ENCODE results near the gene KHDC3L.
A peak's percentile ranks its signal among the peaks of the same experiment; 100 is the strongest.

Gene KHDC3L, protein sequence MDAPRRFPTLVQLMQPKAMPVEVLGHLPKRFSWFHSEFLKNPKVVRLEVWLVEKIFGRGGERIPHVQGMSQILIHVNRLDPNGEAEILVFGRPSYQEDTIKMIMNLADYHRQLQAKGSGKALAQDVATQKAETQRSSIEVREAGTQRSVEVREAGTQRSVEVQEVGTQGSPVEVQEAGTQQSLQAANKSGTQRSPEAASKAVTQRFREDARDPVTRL

DNA sequence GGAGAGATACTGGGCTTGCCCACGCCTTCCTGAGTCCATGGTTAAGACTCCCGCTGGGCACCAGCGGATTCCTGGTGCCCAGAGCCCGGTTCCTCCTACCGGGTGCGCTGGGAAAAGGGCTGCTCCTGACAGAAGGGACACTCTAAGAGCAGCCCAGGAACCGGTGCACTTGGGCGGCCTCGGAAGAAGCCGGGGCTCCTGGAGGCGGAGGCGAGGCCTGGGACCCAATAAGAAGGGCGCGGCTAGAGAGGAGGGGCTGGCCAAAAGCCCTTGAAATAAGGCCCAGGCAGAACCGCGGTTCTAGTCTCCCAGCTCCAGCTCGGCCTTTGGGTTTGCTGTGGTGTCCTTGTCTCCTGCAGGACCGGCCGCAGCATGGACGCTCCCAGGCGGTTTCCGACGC is at the start of gene KHDC3L:
Gene KHDC3L (plus strand): TSS at position 301 of the 400 bp plus-strand sequence. CDS start 72 bp downstream, at position 373.
- FAIRE-seq (no peak), DNase-seq (ENCODE audit: low spot score) (no peak)

- FAIRE-seq (no peak), DNase-seq (ENCODE audit: low spot score) (no peak)
These were observed 47.6 kb upstream of the KHDC3L start for GRCh38 chr6:73314577-73315492.

DNA sequence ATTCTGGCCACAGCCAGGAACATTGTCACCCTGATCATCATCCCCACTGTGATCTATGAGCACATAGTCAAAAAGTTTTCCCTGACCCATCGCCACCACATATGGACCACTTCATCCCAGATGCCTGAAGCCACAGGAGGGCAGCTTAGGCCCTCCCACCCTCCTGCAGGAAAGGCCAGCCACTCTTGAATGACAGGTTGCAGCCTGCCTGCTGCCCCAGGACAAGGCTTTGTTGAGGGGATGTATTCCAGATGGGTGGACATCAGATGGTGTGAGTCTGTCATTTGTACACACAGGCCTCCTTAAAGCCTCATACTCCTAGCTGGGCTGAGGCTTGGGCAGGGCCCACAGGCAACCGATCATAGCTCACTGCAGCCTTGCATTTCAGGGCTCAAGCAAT is 39.1 kb upstream of the KHDC3L start:
- DNase-seq (ENCODE audit: low spot score): no peak
- FAIRE-seq: no peak

DNA sequence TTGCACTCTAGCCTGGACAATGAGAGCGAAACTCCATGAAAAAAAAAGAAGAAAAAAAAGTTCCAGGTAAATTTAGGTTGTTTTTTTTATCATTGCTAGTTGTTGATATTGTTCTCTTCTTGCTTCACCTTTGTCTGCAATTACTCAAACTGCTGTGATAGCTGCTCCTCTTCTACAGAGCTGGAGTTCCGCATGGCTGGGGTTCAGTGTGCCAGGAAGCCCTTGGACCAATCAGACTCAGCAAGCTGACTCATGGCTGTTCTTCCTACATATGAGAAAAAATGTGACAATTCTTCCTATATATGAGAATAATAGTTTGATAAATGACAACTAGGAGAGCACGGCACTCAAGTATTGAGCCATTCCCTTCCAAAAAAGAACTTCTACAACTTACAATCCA is 36.8 kb upstream of the KHDC3L start:
- DNase-seq (ENCODE audit: low spot score): peak; percentile 13
- FAIRE-seq: no peak

DNA sequence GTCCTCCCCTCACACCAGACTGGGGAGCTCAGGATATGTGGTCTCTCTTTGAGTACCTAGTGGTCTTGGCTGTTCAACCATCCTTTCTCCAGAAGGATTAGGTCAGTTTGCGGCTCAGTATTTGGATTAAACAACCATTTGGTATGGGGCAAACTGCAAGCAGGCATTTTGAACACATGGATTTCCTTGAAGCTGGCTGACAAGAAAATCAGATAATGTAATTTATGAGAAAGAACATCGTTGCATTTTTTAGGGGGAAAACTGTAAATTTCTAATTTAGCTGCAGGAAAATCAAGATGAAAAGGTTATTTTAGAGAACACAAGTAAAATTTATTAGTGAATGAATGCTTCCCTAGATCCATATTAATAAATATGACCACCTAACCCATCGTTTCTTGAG is 33.7 kb upstream of the KHDC3L start:
- FAIRE-seq: no peak
- no peak for DNase-seq (ENCODE audit: low spot score)

DNA sequence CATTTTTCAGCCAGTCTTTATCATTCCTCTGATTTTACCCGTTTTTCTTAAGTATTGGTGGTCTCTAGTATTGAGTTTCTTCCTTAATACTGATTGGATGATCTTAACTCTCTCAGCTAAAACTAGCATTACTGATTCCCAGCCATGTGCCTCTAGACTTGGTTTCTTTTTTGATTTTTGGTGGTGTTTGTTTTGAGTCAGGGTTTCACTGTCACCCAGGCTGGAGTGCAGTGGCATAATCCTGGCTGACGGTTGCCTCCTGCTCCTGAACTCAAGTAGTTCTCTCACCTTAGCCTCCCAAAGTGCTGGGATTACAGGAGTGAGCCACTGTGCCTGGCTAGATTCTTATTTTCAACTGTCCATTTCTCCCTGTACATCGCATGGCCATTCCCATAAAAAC is 33.3 kb upstream of the KHDC3L start:
- FAIRE-seq (no peak), DNase-seq (ENCODE audit: low spot score) (no peak)

- no peak for DNase-seq (ENCODE audit: low spot score)
These were observed 23.1 kb upstream of the KHDC3L start for GRCh38 chr6:73339340-73339739.

GRCh38 chr6:73340048-73340447 is 22.4 kb upstream of the KHDC3L start:
- DNase-seq (ENCODE audit: low spot score) (no peak), FAIRE-seq (no peak)

More at GRCh38 chr6:73339340-73339739, 23.1 kb upstream of the KHDC3L start:
- FAIRE-seq: no peak

- FAIRE-seq (no peak), DNase-seq (ENCODE audit: low spot score) (no peak)
These were observed 21.1 kb upstream of the KHDC3L start for GRCh38 chr6:73341335-73341734.

- FAIRE-seq (no peak), DNase-seq (ENCODE audit: low spot score) (no peak)
These were observed 20.3 kb upstream of the KHDC3L start for GRCh38 chr6:73342174-73342573.

- FAIRE-seq: no peak
- no peak for DNase-seq (ENCODE audit: low spot score)
These were observed 19.3 kb upstream of the KHDC3L start for GRCh38 chr6:73343164-73343563.

DNA sequence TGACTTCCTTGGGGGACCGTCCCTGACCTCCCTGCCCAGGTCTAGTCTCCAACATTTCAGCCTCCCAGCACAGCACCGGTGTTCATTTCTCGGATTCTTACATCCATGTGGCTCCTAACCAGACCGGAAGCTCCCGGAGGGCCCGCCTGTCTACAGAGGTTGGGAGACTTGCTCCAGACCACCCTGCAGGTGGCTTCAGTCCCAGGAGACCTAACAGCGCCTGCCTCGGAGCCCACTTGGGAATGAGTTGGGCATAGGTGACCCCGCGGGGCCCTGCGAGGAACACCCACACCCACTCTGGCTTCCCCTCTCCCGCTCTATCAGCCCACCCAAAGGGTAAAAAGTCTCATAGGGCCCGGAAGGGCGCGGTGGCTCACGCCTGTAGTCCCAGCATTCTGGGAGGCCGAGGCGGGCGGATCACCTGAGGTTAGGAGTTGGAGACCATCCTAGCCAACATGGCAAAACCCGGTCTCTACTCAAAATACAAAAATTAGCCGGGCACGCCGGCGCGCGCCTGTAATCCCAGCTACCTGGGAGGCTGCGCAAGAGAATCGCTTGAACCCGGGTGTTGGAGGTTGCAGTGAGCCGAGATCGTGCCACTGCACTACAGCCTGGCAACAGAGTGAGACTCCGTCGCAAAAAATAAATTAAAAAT is 13.8 kb upstream of the KHDC3L start:
- DNase-seq (ENCODE audit: low spot score): no peak
- FAIRE-seq: no peak

GRCh38 chr6:73349311-73349710 is 13.1 kb upstream of the KHDC3L start:
- no peak for FAIRE-seq
- no peak for DNase-seq (ENCODE audit: low spot score)

GRCh38 chr6:73353636-73354593 is 8.5 kb upstream of the KHDC3L start, which contains the start of gene DPPA5:
TSS of gene DPPA5 (minus strand) at chr6:73354276. CDS start at chr6:73354225, 51 bp downstream.
- FAIRE-seq (no peak), DNase-seq (ENCODE audit: low spot score) (no peak)

- no peak for DNase-seq (ENCODE audit: low spot score)
- FAIRE-seq: no peak
These were observed 545 bp downstream of the KHDC3L start for GRCh38 chr6:73362869-73363536.

- DNase-seq (ENCODE audit: low spot score): no peak
- FAIRE-seq: no peak
These were observed 1.0 kb downstream of the KHDC3L start for GRCh38 chr6:73363537-73363875.

DNA sequence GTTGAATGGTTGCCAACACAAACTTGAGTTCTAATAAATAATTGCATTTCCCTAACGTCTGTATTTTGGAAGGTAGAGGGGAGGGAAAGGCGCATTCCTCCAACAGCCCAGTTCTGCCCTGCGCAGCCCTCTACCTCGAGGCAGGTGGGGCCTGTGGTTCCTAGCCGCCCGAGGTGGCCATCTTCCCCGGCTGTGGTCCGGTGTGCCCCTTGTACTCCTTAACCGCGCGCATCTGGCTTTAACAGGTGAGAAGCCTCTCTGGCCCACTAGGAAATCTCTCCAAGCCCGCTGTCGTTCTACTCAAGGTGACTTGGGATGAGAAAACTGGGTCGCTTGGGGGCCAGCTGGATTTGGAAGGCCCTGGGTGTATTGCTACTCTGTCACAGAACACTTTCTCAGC is 1.7 kb downstream of the KHDC3L start:
- FAIRE-seq: no peak

DNA sequence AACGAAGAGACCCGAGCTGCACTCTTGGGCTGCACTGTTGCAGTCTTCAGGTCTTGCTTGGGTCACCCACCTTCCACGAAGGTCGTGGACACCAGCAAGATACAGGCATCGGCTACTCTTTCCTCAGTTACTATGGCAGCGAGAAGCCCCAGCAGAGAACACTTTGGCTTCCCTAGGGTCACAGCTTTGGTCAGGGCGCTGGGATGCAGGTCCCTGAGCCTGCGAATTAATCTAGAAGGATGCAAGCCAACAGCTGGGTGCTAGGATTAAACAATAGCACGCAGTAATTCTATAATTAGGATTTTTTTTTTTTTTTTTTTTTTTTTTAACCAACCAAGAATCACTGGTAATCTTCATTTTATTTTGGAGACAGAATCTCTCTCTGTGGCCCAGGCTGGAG is 2.1 kb downstream of the KHDC3L start:
- no peak for DNase-seq (ENCODE audit: low spot score)
- no peak for FAIRE-seq

More for the DNA sequence above, 1.7 kb downstream of the KHDC3L start:
- no peak for DNase-seq (ENCODE audit: low spot score)

- DNase-seq (ENCODE audit: low spot score): no peak
- no peak for FAIRE-seq
These were observed 5.4 kb downstream of the KHDC3L start for GRCh38 chr6:73367761-73368355.

- no peak for DNase-seq (ENCODE audit: low spot score)
- no peak for FAIRE-seq
These were observed 6.2 kb downstream of the KHDC3L start for GRCh38 chr6:73368675-73369074.

Data from RCC 7860 (cell line).